22Rv1 (cell line): ENCODE measurements around the gene CRAT.
A peak's percentile ranks its signal among the peaks of the same experiment; 100 is the strongest.

Source experiments
- H3K27ac ChIP-seq: fragments of 450-650 bp; 2 replicates; pipeline ENCODE4 v1.5.1; 2017
- CTCF ChIP-seq: fragments of 450-650 bp; IDR thresholded peaks from 2 replicates; pipeline ENCODE4 v1.5.1; 2017; ENCODE audit warnings: mild to moderate bottlenecking
- ZFX ChIP-seq: fragments of 450-650 bp; IDR thresholded peaks from 2 replicates; pipeline ENCODE4 v1.6.1; 2017; ENCODE audit warnings: antibody characterized with exemption, borderline replicate concordance

CRAT gene

GRCh38 chr9:129118799-129119198 is 8.2 kb upstream of the CRAT start:
- TF ChIP-seq CTCF (no peak), ZFX (no peak)
- H3K27ac ChIP-seq = no peak overlapping the region

- TF ChIP-seq CTCF = no peak
- no peak for TF ChIP-seq ZFX
- H3K27ac ChIP-seq = peak overlapping the region; percentile 60
Measured at GRCh38 chr9:129113645-129114304, 3.2 kb upstream of the CRAT start.

- peak overlapping the region; percentile 93 for H3K27ac ChIP-seq
Measured at GRCh38 chr9:129112526-129112925, 1.9 kb upstream of the CRAT start.

GRCh38 chr9:129111528-129112151 is 1.0 kb upstream of the CRAT start:
- TF ChIP-seq ZFX = no peak
- TF ChIP-seq CTCF = no peak
- H3K27ac ChIP-seq = peak overlapping the region; percentile 93

GRCh38 chr9:129109952-129110739 is 447 bp downstream of the CRAT start:
- peak; percentile 11; the same call in 1 of the 2 replicates for TF ChIP-seq CTCF
- TF ChIP-seq ZFX = no peak
- H3K27ac ChIP-seq = peak overlapping the region; percentile 93

GRCh38 chr9:129109537-129109903 is 1.1 kb downstream of the CRAT start:
- TF ChIP-seq ZFX (no peak), CTCF (no peak)
- peak overlapping the region; percentile 93 for H3K27ac ChIP-seq

GRCh38 chr9:129108805-129109536 is 1.6 kb downstream of the CRAT start:
- TF ChIP-seq ZFX = no peak
- TF ChIP-seq CTCF = no peak
- peak overlapping the region; percentile 93 for H3K27ac ChIP-seq
